HFF-Myc (cell line): ENCODE measurements around the gene NUP205.
A peak's percentile ranks its signal among the peaks of the same experiment; 100 is the strongest.
"Not testable (repeated sequence)": the region's sequence is repeated elsewhere in the genome, so short reads cannot be mapped to it uniquely, and the experiment has no call there.

Experiments used
- DNase-seq: peaks from one replicate; pipeline ENCODE4 v3.0.0-alpha.2; 2011; ENCODE audit warnings: low read depth; ENCODE audit errors: extremely low read depth
- H3K4me3 ChIP-seq: replicated peaks from 2 replicates; pipeline ENCODE4 v1.5.1; 2011; ENCODE audit warnings: low read depth, mild to moderate bottlenecking, control low read depth, low read length
- TF ChIP-seq, protein P1 (sequence below): IDR thresholded peaks from 2 replicates; pipeline ENCODE4 v1.5.1; 2012; ENCODE audit warnings: mild to moderate bottlenecking, low read depth, low read length, control low read depth; ENCODE audit errors: missing control alignments

The NUP205 gene

DNA sequence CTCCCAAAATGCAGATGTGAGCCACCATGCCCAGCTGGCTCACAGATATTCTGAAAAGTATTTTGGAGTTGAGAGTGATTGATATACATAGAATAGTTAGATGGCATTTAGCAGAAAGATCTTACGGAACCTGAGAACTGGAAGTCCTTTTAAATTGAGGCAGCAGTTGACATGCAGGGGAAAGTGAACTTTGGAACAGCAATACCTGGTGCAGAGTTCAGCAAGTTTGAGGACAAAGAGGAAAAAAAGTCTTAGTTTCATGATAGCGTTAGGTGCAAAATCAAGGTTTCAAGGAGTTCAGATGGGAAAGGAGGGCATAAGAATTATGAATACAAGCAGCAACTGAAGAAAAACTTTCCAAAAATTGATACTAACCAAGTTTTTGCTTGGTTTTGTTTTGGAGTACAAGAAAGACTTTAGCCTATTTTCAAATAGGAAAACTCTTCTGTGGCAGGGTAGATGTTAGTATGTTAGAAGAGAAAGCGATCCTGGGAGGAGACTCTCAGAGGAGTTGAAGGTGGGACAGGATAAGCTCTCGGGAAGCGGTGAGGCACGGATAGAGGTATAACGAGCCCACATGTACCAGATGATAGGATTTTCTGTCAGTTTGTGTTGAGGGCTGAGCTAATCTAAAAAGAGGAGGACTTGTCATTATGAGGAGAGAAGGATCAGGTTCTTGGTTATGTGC, 76.6 kb downstream of the NUP205 start:
- TF ChIP-seq, protein P1, sequence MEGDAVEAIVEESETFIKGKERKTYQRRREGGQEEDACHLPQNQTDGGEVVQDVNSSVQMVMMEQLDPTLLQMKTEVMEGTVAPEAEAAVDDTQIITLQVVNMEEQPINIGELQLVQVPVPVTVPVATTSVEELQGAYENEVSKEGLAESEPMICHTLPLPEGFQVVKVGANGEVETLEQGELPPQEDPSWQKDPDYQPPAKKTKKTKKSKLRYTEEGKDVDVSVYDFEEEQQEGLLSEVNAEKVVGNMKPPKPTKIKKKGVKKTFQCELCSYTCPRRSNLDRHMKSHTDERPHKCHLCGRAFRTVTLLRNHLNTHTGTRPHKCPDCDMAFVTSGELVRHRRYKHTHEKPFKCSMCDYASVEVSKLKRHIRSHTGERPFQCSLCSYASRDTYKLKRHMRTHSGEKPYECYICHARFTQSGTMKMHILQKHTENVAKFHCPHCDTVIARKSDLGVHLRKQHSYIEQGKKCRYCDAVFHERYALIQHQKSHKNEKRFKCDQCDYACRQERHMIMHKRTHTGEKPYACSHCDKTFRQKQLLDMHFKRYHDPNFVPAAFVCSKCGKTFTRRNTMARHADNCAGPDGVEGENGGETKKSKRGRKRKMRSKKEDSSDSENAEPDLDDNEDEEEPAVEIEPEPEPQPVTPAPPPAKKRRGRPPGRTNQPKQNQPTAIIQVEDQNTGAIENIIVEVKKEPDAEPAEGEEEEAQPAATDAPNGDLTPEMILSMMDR = no peak
- DNase-seq = no peak
- H3K4me3 ChIP-seq = no peak overlapping the region

DNA sequence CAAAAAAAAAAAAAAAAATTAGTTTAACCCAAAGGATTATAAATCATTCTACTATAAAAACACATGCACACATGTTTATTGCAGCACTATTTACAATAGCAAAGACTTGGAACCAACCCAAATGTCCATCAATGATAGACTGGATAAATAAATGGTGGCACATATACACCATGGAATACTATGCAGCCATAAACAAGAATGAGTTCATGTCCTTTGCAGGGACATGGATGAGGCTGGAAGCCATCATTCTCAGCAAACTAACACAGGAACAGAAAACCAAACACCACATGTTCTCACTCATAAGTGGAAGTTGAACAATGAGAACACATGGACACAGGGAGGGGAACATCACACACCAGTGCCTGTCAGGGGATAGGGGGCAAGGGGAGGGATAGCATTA, 82.0 kb downstream of the NUP205 start:
- H3K4me3 ChIP-seq, DNase-seq: not testable (repeated sequence)

DNA sequence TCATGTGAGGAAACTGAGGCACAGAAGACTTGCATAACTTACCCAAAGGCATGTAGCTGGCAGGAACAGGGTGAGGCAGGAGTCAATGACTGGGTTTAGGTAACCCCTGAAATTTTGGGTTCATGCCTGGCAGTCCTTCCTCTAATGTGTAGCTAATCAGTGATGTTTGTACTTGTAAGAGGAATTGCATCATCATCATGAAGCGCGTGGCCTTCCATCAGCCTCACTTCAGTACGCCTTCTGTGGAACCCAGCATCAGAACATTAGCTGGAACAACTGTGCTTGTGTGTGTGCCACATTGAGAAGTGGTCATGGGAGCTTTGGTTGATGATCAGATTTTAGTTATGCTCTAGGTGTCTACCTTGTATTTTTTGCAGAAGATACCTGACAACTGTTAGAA, 86.4 kb downstream of the NUP205 start:
- TF ChIP-seq, protein P1 = no peak
- H3K4me3 ChIP-seq = no peak overlapping the region
- DNase-seq = no peak

DNA sequence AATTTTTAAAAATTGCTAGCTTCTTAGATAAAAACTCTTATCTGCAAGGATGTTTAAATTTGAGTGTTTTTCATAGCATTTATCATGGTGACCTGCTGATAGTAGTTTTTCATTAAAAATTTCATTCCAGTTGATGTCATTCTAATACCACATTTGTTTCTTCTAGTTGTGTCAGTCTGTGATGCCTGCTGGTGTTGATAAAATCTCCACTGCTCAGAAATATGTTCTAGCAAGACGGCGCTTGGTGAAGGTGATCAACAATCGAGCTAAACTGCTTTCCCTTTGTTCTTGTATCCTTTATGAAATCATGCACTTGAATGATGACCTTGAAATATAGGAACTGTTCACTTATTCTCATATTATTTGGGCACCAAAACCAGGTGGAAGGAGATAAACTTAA, 87.0 kb downstream of the NUP205 start:
- DNase-seq = no peak
- no peak overlapping the region for H3K4me3 ChIP-seq
- TF ChIP-seq, protein P1 = no peak

DNA sequence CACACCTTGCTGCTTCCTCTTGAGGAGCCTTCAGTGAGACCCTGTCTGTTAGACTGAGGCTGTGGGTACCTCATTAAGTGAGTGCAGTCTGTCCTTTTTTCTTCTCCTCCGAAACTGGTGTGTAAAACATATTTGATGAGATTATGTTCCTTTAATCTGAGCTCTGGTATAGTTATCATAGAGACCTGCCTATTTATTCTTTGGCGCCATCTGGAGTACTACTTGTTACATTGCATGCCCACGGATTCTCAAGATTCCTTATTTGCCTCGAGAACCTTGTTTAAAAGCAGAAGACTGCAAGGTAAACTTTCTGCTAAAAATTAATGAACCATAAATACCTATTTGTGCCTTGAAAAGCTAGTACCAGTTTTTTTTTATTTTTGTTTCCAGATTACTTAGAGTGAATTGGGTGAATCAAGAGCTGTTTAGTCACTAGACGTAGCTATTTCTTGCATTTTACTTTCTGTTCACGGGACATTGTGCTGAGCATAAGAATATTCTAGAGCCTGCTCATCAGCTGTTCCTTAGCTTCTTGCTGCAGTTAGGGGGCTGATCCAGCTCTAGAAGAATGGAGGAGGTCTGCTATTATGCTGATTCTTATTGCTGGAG, 87.7 kb downstream of the NUP205 start:
- DNase-seq = no peak
- no peak overlapping the region for H3K4me3 ChIP-seq
- TF ChIP-seq, protein P1 = peak; percentile 44

DNA sequence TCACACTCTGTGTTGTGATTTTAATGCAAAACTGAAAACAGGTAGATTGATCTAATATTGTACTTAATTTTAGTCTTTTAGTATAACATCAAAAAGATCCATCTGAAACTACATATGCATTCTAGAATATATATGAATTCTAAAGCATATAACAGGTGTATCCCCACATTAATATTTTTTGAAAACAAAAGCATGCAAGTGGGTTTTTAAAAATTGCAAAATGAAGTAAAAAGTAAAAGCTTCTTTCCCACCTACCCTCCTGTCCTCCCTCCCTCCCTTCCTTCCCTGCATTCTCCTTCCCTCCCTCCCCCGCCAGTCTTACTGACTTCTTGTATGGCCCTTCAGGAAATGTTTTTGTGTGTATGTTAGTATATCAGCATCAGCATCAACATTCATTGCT, 90.0 kb downstream of the NUP205 start:
- no peak overlapping the region for H3K4me3 ChIP-seq

DNA sequence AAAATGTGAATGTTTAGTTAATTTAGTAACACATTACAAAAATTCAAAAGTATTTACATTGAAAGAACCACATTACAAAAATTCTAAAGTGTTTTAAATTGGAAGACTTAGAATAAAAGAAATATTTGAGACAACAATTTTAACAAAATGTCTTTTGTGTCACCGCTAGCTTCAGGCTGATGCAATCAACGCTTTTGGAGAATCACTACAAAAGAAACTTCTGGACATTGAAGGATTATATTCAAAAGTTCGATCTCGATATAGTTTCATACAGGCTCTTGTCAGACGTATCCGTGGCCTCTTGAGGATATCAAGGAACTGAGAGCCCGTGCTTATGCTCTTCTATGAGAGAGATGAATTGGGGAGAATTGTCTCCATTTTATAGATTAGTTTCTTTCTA, 90.5 kb downstream of the NUP205 start:
- no peak for DNase-seq
- TF ChIP-seq, protein P1 = no peak
- H3K4me3 ChIP-seq = no peak overlapping the region

More for the DNA sequence above, 90.0 kb downstream of the NUP205 start:
- DNase-seq = no peak
- TF ChIP-seq, protein P1 = no peak
